GM21526 (cell line): ENCODE data around the gene OSBPL6.
"Not testable (repeated sequence)": the region's sequence is repeated elsewhere in the genome, so short reads cannot be mapped to it uniquely, and the experiment has no call there.

Experiments used
- ATAC-seq: cut with Tn5 transposase; IDR thresholded peaks from one replicate; pipeline ENCODE4 v1.9.1; 2021; ENCODE audit warnings: moderate library complexity; ENCODE audit not compliant: unreplicated experiment, low FRiP score

Gene OSBPL6

GRCh38 chr2:178295115-178295514 is 100.8 kb downstream of the OSBPL6 start:
- ATAC-seq: no peak

- ATAC-seq: no peak
Measured at GRCh38 chr2:178295906-178296305, 101.6 kb downstream of the OSBPL6 start.

GRCh38 chr2:178296394-178297090 is 102.2 kb downstream of the OSBPL6 start:
- no peak for ATAC-seq

GRCh38 chr2:178297091-178297411 is 102.7 kb downstream of the OSBPL6 start:
- no peak for ATAC-seq

- ATAC-seq: no peak
Measured at GRCh38 chr2:178298785-178299212, 104.5 kb downstream of the OSBPL6 start.

- ATAC-seq: no peak
Measured at GRCh38 chr2:178301649-178302238, 107.4 kb downstream of the OSBPL6 start.

- no peak for ATAC-seq
Measured at GRCh38 chr2:178304333-178304732, 110.0 kb downstream of the OSBPL6 start.

GRCh38 chr2:178306352-178307073 is 112.2 kb downstream of the OSBPL6 start:
- peak; percentile 95 for ATAC-seq

- ATAC-seq: no peak
Measured at GRCh38 chr2:178307650-178308049, 113.3 kb downstream of the OSBPL6 start.

GRCh38 chr2:178309541-178309940 is 115.2 kb downstream of the OSBPL6 start:
- ATAC-seq: no peak

GRCh38 chr2:178315078-178315477 is 120.8 kb downstream of the OSBPL6 start:
- ATAC-seq: no peak

GRCh38 chr2:178315488-178315948 is 121.2 kb downstream of the OSBPL6 start:
- ATAC-seq: no peak

- no peak for ATAC-seq
Measured at GRCh38 chr2:178317811-178318210, 123.5 kb downstream of the OSBPL6 start.

GRCh38 chr2:178320011-178320585 is 125.8 kb downstream of the OSBPL6 start:
- ATAC-seq: no peak

GRCh38 chr2:178322068-178322467 is 127.8 kb downstream of the OSBPL6 start:
- ATAC-seq: no peak

GRCh38 chr2:178323331-178323730 is 129.0 kb downstream of the OSBPL6 start:
- not testable (repeated sequence) for ATAC-seq

GRCh38 chr2:178324077-178324476 is 129.8 kb downstream of the OSBPL6 start:
- ATAC-seq: no peak

GRCh38 chr2:178325268-178325667 is 131.0 kb downstream of the OSBPL6 start:
- no peak for ATAC-seq

GRCh38 chr2:178327516-178327915 is 133.2 kb downstream of the OSBPL6 start:
- no peak for ATAC-seq

- no peak for ATAC-seq
Measured at GRCh38 chr2:178328037-178328436, 133.7 kb downstream of the OSBPL6 start.
